Effector memory CD4-positive, alpha-beta T cell (primary cell): ENCODE data around the gene SHH.

Experiments
- DNase-seq, 3 donors: peaks; one replicate each; pipeline ENCODE4 v3.0.0-alpha.2; 2020
- H3K27ac ChIP-seq: 2 replicates; pipeline ENCODE4 v1.7.0; 2013; ENCODE audit warnings: mild to moderate bottlenecking, low read length, moderate library complexity; ENCODE audit not compliant: insufficient read depth, poor library complexity, severe bottlenecking
- H3K27me3 ChIP-seq: replicated peaks from 2 replicates; pipeline ENCODE4 v1.7.0; 2013; ENCODE audit warnings: mild to moderate bottlenecking, low read length; ENCODE audit not compliant: insufficient read depth, control insufficient read depth, poor library complexity, severe bottlenecking
- H3K36me3 ChIP-seq: 2 replicates; pipeline ENCODE4 v1.7.0; 2013; ENCODE audit warnings: mild to moderate bottlenecking, low read length, moderate library complexity; ENCODE audit not compliant: control insufficient read depth, insufficient read depth
- H3K4me1 ChIP-seq: 2 replicates; pipeline ENCODE4 v1.7.0; 2013; ENCODE audit warnings: low read length, mild to moderate bottlenecking; ENCODE audit not compliant: control insufficient read depth, insufficient read depth, poor library complexity, severe bottlenecking
- H3K4me3 ChIP-seq: 2 replicates; pipeline ENCODE4 v1.7.0; 2013; ENCODE audit warnings: low read length, low read depth, mild to moderate bottlenecking; ENCODE audit not compliant: insufficient read depth, poor library complexity, severe bottlenecking
- H3K9me3 ChIP-seq: 2 replicates; pipeline ENCODE4 v1.7.0; 2013; ENCODE audit warnings: mild to moderate bottlenecking, low read length, moderate library complexity; ENCODE audit not compliant: control insufficient read depth

Gene SHH

GRCh38 chr7:155814316-155815276, 2.3 kb upstream of the SHH start:
- H3K27me3 ChIP-seq = peaks cover 20% of the 10 kb centered on the region
- H3K9me3 ChIP-seq = no peaks in the 10 kb centered on the region
- peaks cover 5% of the 10 kb centered on the region for H3K4me1 ChIP-seq
- no peak overlapping the region for H3K27ac ChIP-seq
- H3K4me3 ChIP-seq = no peak overlapping the region
- H3K36me3 ChIP-seq = no peaks in the 10 kb centered on the region
- DNase-seq = no peak

- H3K4me3 ChIP-seq = no peak overlapping the region
- H3K36me3 ChIP-seq = no peaks in the 10 kb centered on the region
- H3K27ac ChIP-seq = no peak overlapping the region
- H3K27me3 ChIP-seq = peaks cover 29% of the 10 kb centered on the region
- H3K4me1 ChIP-seq = peaks cover 5% of the 10 kb centered on the region
- no peaks in the 10 kb centered on the region for H3K9me3 ChIP-seq
- no peak for DNase-seq
These were observed 1.5 kb upstream of the SHH start for GRCh38 chr7:155813546-155814315.

- Histone ChIP-seq H3K4me3 (no peak overlapping the region), H3K27me3 (peaks cover 33% of the 10 kb centered on the region), H3K36me3 (no peaks in the 10 kb centered on the region), H3K9me3 (no peaks in the 10 kb centered on the region), H3K27ac (no peak overlapping the region), H3K4me1 (peaks cover 5% of the 10 kb centered on the region)
- DNase-seq = no peak
These were observed 862 bp upstream of the SHH start for GRCh38 chr7:155813125-155813524.

- Histone ChIP-seq H3K27ac (no peak overlapping the region), H3K4me3 (no peak overlapping the region), H3K4me1 (peaks cover 5% of the 10 kb centered on the region), H3K36me3 (no peaks in the 10 kb centered on the region), H3K27me3 (peaks cover 48% of the 10 kb centered on the region), H3K9me3 (no peaks in the 10 kb centered on the region)
- DNase-seq = no peak
These were observed 736 bp downstream of the SHH start for GRCh38 chr7:155811560-155811894.

- H3K27me3 ChIP-seq = peaks cover 53% of the 10 kb centered on the region
- no peak overlapping the region for H3K27ac ChIP-seq
- H3K4me1 ChIP-seq = peaks cover 7% of the 10 kb centered on the region
- no peak for DNase-seq
- no peaks in the 10 kb centered on the region for H3K36me3 ChIP-seq
- no peak overlapping the region for H3K4me3 ChIP-seq
- H3K9me3 ChIP-seq = no peaks in the 10 kb centered on the region
These were observed 1.3 kb downstream of the SHH start for GRCh38 chr7:155810770-155811559.

GRCh38 chr7:155809947-155810769, 2.1 kb downstream of the SHH start:
- peaks cover 13% of the 10 kb centered on the region for H3K4me1 ChIP-seq
- no peak overlapping the region for H3K4me3 ChIP-seq
- DNase-seq = no peak
- H3K27ac ChIP-seq = no peak overlapping the region
- peaks cover 61% of the 10 kb centered on the region for H3K27me3 ChIP-seq
- no peaks in the 10 kb centered on the region for H3K36me3 ChIP-seq
- no peaks in the 10 kb centered on the region for H3K9me3 ChIP-seq

- H3K36me3 ChIP-seq = no peaks in the 10 kb centered on the region
- H3K4me3 ChIP-seq = no peak overlapping the region
- no peak overlapping the region for H3K27ac ChIP-seq
- H3K27me3 ChIP-seq = peaks cover 68% of the 10 kb centered on the region
- DNase-seq = no peak
- H3K9me3 ChIP-seq = no peaks in the 10 kb centered on the region
- peaks cover 18% of the 10 kb centered on the region for H3K4me1 ChIP-seq
These were observed 2.8 kb downstream of the SHH start for GRCh38 chr7:155809332-155809946.

- Histone ChIP-seq H3K9me3 (no peaks in the 10 kb centered on the region), H3K36me3 (no peaks in the 10 kb centered on the region), H3K4me1 (peaks cover 23% of the 10 kb centered on the region), H3K27me3 (peaks cover 73% of the 10 kb centered on the region), H3K4me3 (no peak overlapping the region), H3K27ac (no peak overlapping the region)
- no peak for DNase-seq
These were observed 3.5 kb downstream of the SHH start for GRCh38 chr7:155808549-155809331.
